HepG2 (cell line): ENCODE data around the gene BTF3L4. TPM values are rescaled to one million over a fixed set of nuclear protein-coding genes. Genes with fewer than 3 reads are reported as not detected.

Experiments used
- ATAC-seq: fragments of 200-7000 bp; cut with Tn5 transposase; 3 replicates; pipeline ENCODE4 v1.9.1; 2020; ENCODE audit warnings: mild to moderate bottlenecking, moderate library complexity
- BruUV-seq: library from RNA; stranded (reverse); fragments of 400-500 nt; replicated peaks from 2 replicates; lab custom pipeline; 2021; lab: Mats Ljungman, UMichigan
- CTCF ChIA-PET: fragments of 300-600 bp; formaldehyde crosslinking; extraction: SDS; loops from one replicate; lab custom pipeline; 2021; ENCODE audit warnings: low total read pairs, inconsistent platforms, low intra/inter-chr PET ratio; lab: Yijun Ruan, JAX
- POLR2A ChIA-PET: fragments of 350-600 bp; sonication (Branson Sonifier 250); formaldehyde crosslinking; loops from one replicate; lab custom pipeline; 2020; ENCODE audit warnings: antibody characterized with exemption, inconsistent platforms; lab: Yijun Ruan, JAX
- DNase-seq: peaks from one replicate; pipeline ENCODE4 v3.0.0-alpha.2; 2015; ENCODE audit warnings: low spot score
- FAIRE-seq: peaks from 3 replicates; lab custom pipeline; 2011; peaks lifted over from hg19 to GRCh38; lab: Jason Lieb, UNC
- H2AFZ ChIP-seq: one replicate; pipeline ENCODE4 v1.6.1; 2011; ENCODE audit warnings: low read length, inconsistent platforms
- H3K27ac ChIP-seq: fragments of 300-600 bp; 3 replicates; pipeline ENCODE4 v1.8.0; 2011; ENCODE audit warnings: mixed run types, mild to moderate bottlenecking, mixed read lengths, low read length, inconsistent platforms; ENCODE audit not compliant: insufficient read depth; ENCODE audit errors: extremely low read length
- H3K27me3 ChIP-seq, 2 experiments: fragments of 200-600 bp in 1 of 2; 2 replicates in 1 of 2; 3 replicates in 1 of 2; pipeline versions ENCODE4 v1.6.0 to v1.8.0; 2011; ENCODE audit warnings: low read length in 2 of 2, mild to moderate bottlenecking in 2 of 2, moderate library complexity in 2 of 2, inconsistent platforms in 1 of 2; ENCODE audit not compliant: insufficient read depth in 2 of 2, control insufficient read depth in 1 of 2
- H3K36me3 ChIP-seq, 2 experiments: fragments of 200-600 bp in 1 of 2; replicated peaks in 1 of 2; 2 replicates in 1 of 2; 3 replicates in 1 of 2; pipeline versions ENCODE4 v1.5.1 to v1.8.0; 2011; ENCODE audit warnings: low read length in 2 of 2, inconsistent platforms in 1 of 2; ENCODE audit not compliant: insufficient read depth in 2 of 2, control insufficient read depth in 1 of 2
- H3K4me1 ChIP-seq: 2 replicates; pipeline ENCODE4 v1.5.1; 2012; ENCODE audit warnings: low read length, inconsistent platforms; ENCODE audit not compliant: insufficient read depth
- H3K4me2 ChIP-seq: 2 replicates; pipeline ENCODE4 v1.6.0; 2011; ENCODE audit warnings: low read depth, low read length, inconsistent platforms
- H3K4me3 ChIP-seq, 3 experiments: fragments of 200-600 bp in 1 of 3; sonication (generic), shearing (Covaris generic) in 1 of 3; replicated peaks in 1 of 3; 2 replicates each; pipeline ENCODE4 v1.5.1; 2011 to 2016; ENCODE audit warnings: low read length in 3 of 3, inconsistent platforms in 2 of 3, low read depth in 2 of 3, mild to moderate bottlenecking in 2 of 3, control low read depth in 1 of 3, mixed read lengths in 1 of 3; ENCODE audit not compliant: insufficient read depth in 1 of 3
- H3K79me2 ChIP-seq: one replicate; pipeline ENCODE4 v1.6.1; 2011; ENCODE audit warnings: low read length, inconsistent platforms; ENCODE audit not compliant: insufficient read depth
- H3K9ac ChIP-seq: 2 replicates; pipeline ENCODE4 v1.6.0; 2011; ENCODE audit warnings: mild to moderate bottlenecking, low read depth, low read length, inconsistent platforms; ENCODE audit not compliant: insufficient read depth
- H3K9me3 ChIP-seq: 2 replicates; pipeline ENCODE4 v1.5.1; 2012; ENCODE audit warnings: mild to moderate bottlenecking, low read length
- H4K20me1 ChIP-seq: 2 replicates; pipeline ENCODE4 v1.6.0; 2011; ENCODE audit warnings: inconsistent platforms, mild to moderate bottlenecking, low read length, moderate library complexity; ENCODE audit not compliant: insufficient read depth
- CREB1 ChIP-seq, 2 experiments: fragments of 450-650 bp in 1 of 2; IDR thresholded peaks; 2 replicates each; pipeline ENCODE4 v1.6.1; 2016 to 2017; ENCODE audit warnings: control low read depth in 1 of 2, mild to moderate bottlenecking in 1 of 2, missing compliant biosample characterization in 1 of 2, missing genetic modification characterization in 1 of 2
- GATAD2A ChIP-seq: IDR thresholded peaks from 2 replicates; pipeline ENCODE4 v1.6.1; 2016
- HNF1A ChIP-seq, 2 experiments: sonication (generic) in 1 of 2; formaldehyde crosslinking in 1 of 2; IDR thresholded peaks; 2 replicates each; pipeline versions ENCODE4 v1.4.0 to v1.6.1; 2016 to 2020; ENCODE audit warnings: borderline replicate concordance in 1 of 2, low read depth in 1 of 2, mild to moderate bottlenecking in 1 of 2, missing genetic modification reagents in 1 of 2
- HNF1B ChIP-seq: sonication (generic); formaldehyde crosslinking; IDR thresholded peaks from 2 replicates; pipeline ENCODE4 v1.5.1; 2020; ENCODE audit warnings: mild to moderate bottlenecking, moderate library complexity, missing genetic modification reagents
- HNRNPK ChIP-seq: fragments of 200-400 bp; formaldehyde crosslinking; IDR thresholded peaks from 2 replicates; pipeline ENCODE4 v1.6.1; 2018; ENCODE audit warnings: low read length, low read depth, moderate library complexity, mild to moderate bottlenecking; ENCODE audit not compliant: poor library complexity, severe bottlenecking
- HOXD1 ChIP-seq: sonication (generic); formaldehyde crosslinking; IDR thresholded peaks from 2 replicates; pipeline ENCODE4 v1.5.0; 2020; ENCODE audit warnings: missing genetic modification reagents
- NFKBIZ ChIP-seq: IDR thresholded peaks from 2 replicates; pipeline ENCODE4 v1.6.1; 2018; ENCODE audit warnings: missing genetic modification reagents, missing compliant biosample characterization
- TEAD3 ChIP-seq: optimal IDR thresholded peaks from 2 replicates; pipeline ENCODE3; 2016; ENCODE audit warnings: borderline replicate concordance
- ZNF414 ChIP-seq: sonication (generic); formaldehyde crosslinking; IDR thresholded peaks from 2 replicates; pipeline ENCODE4 v1.5.0; 2020; ENCODE audit warnings: missing genetic modification reagents
- ZNF761 ChIP-seq: sonication (generic); formaldehyde crosslinking; conservative IDR thresholded peaks from 2 replicates; pipeline ENCODE4 v1.4.0; 2020; ENCODE audit warnings: mild to moderate bottlenecking, missing genetic modification reagents
- WGBS: methylation state at CpG from one replicate; pipeline ENCODE4 v1.1.6; 2017; ENCODE audit warnings: low lambda C conversion rate; 5-methylcytosine and 5-hydroxymethylcytosine counted together
- in situ Hi-C: cut with HindIII; loops from 2 replicates; pipeline ENCODE4 v1.10.0; 2017; ENCODE audit warnings: low pct_unique_long_range_greater_than_20kb; ENCODE audit not compliant: extremely low pct_ligation_motif_present
- intact Hi-C: fragments of 100-400 bp; cut with micrococcal nuclease; formaldehyde crosslinking; loops from one replicate; pipeline ENCODE4 v1.10.0; 2022; ENCODE audit not compliant: unreplicated experiment
- polyA plus RNA-seq, 8 experiments: library from polyadenylated mRNA; depleted of rRNA in 3 of 8; stranded (reverse) in 7 of 8; unstranded in 1 of 8; fragments of >200 nt; fragmentation: Illumina TruSeq in 4 of 8; extraction: Trizol in 4 of 8; gene quantifications; 2 replicates each; pipeline versions ENCODE4 v1.2.1 to v1.2.3, GENCODE V29; 2011 to 2016; ENCODE audit warnings: low read depth in 4 of 8, missing spikeins in 1 of 8, mixed read lengths in 1 of 8; ENCODE audit not compliant: insufficient read depth in 1 of 8
- total RNA-seq, 5 experiments: library from RNA; depleted of rRNA; stranded (reverse); fragments of >200 nt; fragmentation: Illumina TruSeq; extraction: Trizol; gene quantifications; 2 replicates each; pipeline ENCODE4 v1.2.3, GENCODE V29; 2016; ENCODE audit warnings: low read depth in 1 of 5

Gene BTF3L4
- total and polyA plus RNA-seq, 2 of the 13 experiments (the other 11 are each of a cell fraction or from before 2014, with no cell fraction given), result 59.0 to 74.3 TPM

- intact Hi-C loops, result no loop called here
- FAIRE-seq, result no peak
- no TSS peak for BruUV-seq
- POLR2A ChIA-PET, result interaction anchor here (1.1 to 2.6 kb wide), 5 partner anchors 8 to 46 kb away, joined by 4 to 25 read pairs (median 5); partner anchors contain the start of genes BTF3L4 and TXNDC12
- H3K4me3 ChIP-seq, result peak overlapping the region in 2 of 3 experiments; percentile 75 to 88; a peak in 2 of 6 replicates
- H3K4me2 ChIP-seq, result peak overlapping the region; percentile 94
- no peaks in the 10 kb centered on the region for H4K20me1 ChIP-seq
- H3K27ac ChIP-seq, result peak overlapping the region; percentile 80
- 96% methylated on average over 2 of the region's 2 CpGs for WGBS
- in situ Hi-C loops, result no loop called here
- no peaks in the 10 kb centered on the region; a peak in 1 of 5 replicates for H3K27me3 ChIP-seq
- no peak for TF ChIP-seq CREB1 (IDR thresholded peaks at IDR 0.05)
- TF ChIP-seq CREB1 (CRISPR knock-in tag; IDR thresholded peaks at IDR 0.05), result no peak
- TF ChIP-seq ZNF414 (CRISPR knock-in tag), result 0 out of 2 replicates have a peak, but pooled peaks have one; percentile 3
- peak overlapping the region; percentile 3 for H2AFZ ChIP-seq
- no peak for ATAC-seq
- H3K36me3 ChIP-seq, result no peaks in the 10 kb centered on the region; a peak in 1 of 5 replicates
- DNase-seq, result no peak
- peak overlapping the region; percentile 90 for H3K9ac ChIP-seq
- peaks cover 35% of the 10 kb centered on the region for H3K79me2 ChIP-seq
- H3K4me1 ChIP-seq, result peaks cover 76% of the 10 kb centered on the region
- H3K9me3 ChIP-seq, result no peaks in the 10 kb centered on the region
- CTCF ChIA-PET, result no interaction called here
Measured at GRCh38 chr1:52034050-52034384, 22.1 kb upstream of the BTF3L4 start.

GRCh38 chr1:52037402-52037814 is 18.7 kb upstream of the BTF3L4 start:
- Histone ChIP-seq H3K4me1 (peaks cover 47% of the 10 kb centered on the region), H3K4me3 (no peak overlapping the region), H3K9ac (no peak overlapping the region), H3K27ac (peak overlapping the region; percentile 56), H4K20me1 (no peaks in the 10 kb centered on the region), H3K4me2 (peak overlapping the region; percentile 40), H2AFZ (no peak overlapping the region), H3K36me3 (peaks cover 5 to 20% of the 10 kb centered on the region in 2 experiments; a peak in 4 of 5 replicates), H3K27me3 (no peaks in the 10 kb centered on the region; a peak in 1 of 5 replicates), H3K79me2 (peaks cover 7% of the 10 kb centered on the region), H3K9me3 (no peaks in the 10 kb centered on the region)
- 4% methylated on average over 4 of the region's 5 CpGs for WGBS
- ChIA-PET POLR2A (interaction anchor here (0.6 to 2.8 kb wide), 7 partner anchors 9 to 42 kb away, joined by 3 to 22 read pairs (median 3); partner anchors contain the start of gene TXNDC12), CTCF (no interaction called here)
- no TSS peak for BruUV-seq
- DNase-seq (peak; percentile 97), FAIRE-seq (peak; percentile 90), ATAC-seq (peak; percentile 76)
- intact Hi-C loops (no loop called here), in situ Hi-C loops (no loop called here)
- TF ChIP-seq TEAD3 (peak; percentile 87), HNF1A (IDR thresholded peaks at IDR 0.05; ENCODE audit: low read depth) (peak; percentile 79), HNF1A (CRISPR knock-in tag; IDR thresholded peaks at IDR 0.05; ENCODE audit: borderline replicate concordance) (peak; percentile 90; the same call in 1 of the 2 replicates), HOXD1 (CRISPR knock-in tag) (0 out of 2 replicates have a peak, but pooled peaks have one; percentile 83), HNF1B (CRISPR knock-in tag) (peak; percentile 89; the same call in 1 of the 2 replicates), GATAD2A (CRISPR knock-in tag) (peak; percentile 98), NFKBIZ (peak; percentile 92; the same call in 1 of the 2 replicates), HNRNPK (no peak), ZNF761 (CRISPR knock-in tag) (peak; percentile 75)
